CD4-positive, alpha-beta T cell treated with Interleukin-1 beta for 1 hour (primary cell): ENCODE data around the gene GINS2.

Experiments
- DNase-seq, 2 donors: peaks; one replicate each; pipeline ENCODE4 v3.0.0-alpha.2; 2020 to 2022

GINS2 gene

DNA sequence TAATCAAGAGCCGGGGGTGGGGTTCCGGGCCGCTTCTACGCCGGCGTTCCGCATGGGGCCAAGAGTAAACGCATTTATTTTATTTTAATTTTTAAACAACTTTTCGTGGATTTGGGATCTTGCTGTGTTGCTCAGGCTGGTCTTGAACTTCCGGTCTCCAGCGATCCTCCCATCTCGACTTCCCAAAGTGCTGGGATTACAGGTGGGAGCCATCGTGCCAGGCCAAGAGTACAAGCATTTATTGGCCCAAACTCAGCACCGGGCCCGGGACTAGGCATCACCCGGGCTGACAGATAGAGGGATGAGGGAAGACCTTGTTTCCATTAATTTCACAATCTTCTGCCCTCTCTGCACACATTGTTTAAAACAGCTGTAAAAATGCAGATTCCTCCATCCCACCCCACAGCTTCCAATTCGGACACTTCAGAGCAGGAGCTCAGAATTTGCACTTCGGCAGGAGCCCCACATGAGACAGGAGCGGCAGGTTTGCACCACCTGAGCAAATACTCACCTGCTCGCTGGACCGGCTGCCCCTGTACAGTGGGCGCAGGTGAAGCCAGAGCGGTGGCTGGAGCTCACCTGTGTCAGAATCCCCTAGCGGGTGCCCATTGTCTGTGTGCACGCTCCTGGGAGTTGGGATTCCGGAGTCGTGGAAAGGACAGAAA lies 663 bp upstream of the GINS2 start:
- DNase-seq: no peak

DNA sequence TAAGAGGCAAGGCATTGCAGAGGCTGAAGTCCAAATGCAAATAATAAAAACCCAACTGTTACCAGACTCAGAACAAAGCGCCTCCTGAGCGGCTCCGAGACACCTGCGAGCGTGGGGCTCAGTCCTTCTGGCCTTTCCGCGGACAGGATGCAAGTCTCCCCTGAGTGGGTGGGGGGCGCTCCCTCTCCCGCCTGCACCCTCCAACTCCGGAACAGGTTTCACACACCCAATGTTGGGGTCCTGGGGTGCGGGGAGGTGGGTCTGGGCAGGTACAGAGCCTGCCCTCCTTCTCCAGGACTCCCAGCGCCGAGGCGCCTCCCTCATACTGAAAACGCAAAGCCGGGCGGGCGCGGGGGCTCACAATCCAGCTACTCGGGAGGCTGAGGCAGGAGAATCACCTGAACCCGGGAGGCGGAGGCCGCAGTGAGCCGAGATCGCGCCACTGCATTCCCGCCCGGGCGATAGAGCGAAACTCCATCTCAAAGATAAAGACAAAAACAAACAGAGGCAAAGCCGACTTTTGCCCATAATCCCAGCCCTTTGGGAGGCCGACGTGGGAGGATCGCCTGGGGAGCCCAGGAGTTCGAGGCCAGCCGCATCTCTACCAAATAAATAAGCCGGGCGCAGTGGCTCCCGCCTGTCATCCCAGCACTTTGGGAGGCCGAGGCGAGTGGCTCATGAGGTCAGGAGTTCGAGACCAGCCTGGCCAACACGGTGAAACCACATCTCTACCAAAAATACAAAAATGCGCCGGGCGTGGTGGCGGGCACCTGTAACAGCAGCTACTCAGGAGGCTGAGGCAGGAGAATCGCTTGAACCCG lies 893 bp downstream of the GINS2 start:
- DNase-seq: no peak

DNA sequence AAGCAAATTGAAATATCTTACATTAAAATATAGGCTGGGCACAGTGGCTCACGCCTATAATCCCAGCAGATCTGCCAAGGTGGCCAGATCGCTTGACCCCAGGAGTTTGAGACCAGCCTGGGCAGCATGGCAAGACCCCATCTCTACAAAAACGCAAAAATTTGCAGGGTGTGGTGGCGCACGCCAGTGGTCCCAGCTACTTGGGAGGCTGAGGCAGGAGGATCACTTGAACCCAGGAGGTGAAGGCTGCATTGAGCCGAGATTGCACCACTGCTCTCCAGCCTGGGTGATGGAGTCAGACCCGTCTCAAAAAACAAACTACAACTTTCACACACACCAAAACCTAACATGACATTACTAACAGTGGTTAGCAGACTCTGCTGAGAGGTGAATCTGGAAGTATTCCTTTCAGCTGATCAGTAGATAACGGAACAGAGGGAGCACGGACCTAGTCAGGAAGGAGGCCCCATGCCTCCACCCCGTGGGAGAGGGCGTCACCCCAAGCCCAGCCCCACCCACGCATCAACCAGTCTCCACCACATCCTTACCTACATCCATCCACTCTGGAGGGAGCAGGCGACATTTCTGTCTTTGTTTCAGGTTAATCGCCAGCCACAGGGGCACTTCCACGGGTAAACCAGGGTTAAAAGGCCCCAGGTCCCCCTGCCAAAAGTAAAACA lies 1.7 kb downstream of the GINS2 start:
- DNase-seq: peak in 1 of 2 donors; percentile 9

- no peak for DNase-seq
Measured at GRCh38 chr16:85685251-85685650, 3.5 kb downstream of the GINS2 start.

GRCh38 chr16:85683363-85683762 lies 5.4 kb downstream of the GINS2 start:
- DNase-seq: no peak

DNA sequence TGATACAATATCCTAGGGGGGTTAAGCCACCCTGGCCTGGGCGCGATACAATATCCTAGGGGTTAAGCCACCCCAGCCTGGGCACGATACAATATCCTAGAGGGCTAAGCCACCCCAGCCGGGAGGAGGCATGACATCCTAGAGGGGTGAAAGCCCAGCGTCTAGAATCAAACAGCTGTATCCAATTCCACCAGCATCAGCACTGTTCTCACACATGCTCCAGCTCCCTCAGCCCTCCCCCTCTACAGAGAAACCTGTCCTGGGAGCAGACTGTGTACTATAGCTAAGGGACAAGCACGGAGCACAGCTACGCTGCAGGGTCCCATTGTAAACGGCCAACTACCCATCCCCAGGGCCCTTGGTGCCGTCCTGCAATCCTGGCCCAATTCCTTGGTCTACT lies 6.2 kb downstream of the GINS2 start:
- no peak for DNase-seq

- no peak for DNase-seq
Measured at GRCh38 chr16:85681255-85681654, 7.5 kb downstream of the GINS2 start.

DNA sequence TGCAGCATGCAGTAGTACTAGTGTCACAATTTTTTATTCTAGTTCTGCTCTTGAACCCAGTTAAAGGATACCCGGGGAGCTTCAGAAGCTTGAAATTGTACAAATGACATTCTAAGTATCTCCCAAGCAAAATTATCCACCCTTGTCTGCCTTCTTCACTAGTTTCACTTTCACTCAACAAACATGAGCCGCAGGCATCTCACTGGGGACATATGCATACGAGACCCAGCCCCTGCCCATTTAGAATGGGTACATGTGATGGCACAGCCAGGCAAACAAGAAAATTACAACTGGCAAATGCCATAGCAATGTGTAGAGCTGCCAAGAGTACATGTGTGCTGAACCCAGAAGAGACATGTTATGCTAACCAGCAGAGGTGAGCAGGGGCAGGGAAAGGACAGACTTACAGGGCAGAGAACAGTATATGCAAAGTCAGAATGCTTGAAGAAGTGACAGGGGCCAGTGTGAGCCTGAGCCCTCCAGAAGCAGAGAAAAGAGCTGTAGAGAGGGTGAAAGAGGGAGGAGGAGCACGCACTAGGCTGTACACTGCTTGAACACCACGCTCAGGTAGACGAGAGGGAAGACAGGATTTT lies 8.3 kb downstream of the GINS2 start:
- no peak for DNase-seq

DNA sequence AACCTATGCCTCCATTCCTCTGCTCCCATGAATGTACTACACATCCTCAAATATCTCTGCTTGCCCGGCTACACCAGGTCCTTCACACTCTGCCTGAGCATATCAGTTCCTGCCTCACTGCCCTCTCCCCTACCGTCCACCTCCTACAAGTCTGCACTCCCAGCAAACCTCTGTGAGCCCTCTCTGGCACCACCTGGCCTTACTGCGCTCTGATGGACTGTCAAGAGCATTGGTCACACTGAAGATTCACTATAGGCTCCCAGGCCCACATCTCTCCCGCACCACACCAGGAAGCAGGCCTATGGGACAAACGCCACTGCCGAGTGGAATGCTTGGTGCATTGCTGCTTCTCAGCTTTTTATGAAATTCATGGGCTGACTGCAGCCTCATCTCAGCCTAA lies 8.9 kb downstream of the GINS2 start:
- DNase-seq: no peak

GRCh38 chr16:85678821-85679220 lies 9.9 kb downstream of the GINS2 start:
- DNase-seq: no peak

DNA sequence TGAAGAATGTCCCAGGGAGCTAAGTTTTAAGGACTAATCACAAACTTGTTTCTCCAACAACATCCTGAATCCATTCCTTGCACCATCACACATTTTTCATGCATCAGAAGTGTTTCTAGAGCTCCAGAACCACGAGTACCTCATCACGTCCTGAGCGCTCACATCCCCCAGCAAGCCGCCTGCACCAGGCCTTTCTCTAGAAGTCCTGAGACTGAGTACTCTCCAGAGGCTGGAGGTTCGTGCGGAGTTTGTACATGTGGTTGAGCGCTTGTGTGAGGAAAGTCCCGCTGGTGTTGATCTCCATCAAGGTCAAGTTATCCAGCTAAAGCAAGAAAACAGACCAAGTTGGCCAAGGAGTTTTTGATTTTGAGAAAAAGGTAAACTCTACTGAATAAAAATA lies 10.7 kb downstream of the GINS2 start:
- DNase-seq: no peak

DNA sequence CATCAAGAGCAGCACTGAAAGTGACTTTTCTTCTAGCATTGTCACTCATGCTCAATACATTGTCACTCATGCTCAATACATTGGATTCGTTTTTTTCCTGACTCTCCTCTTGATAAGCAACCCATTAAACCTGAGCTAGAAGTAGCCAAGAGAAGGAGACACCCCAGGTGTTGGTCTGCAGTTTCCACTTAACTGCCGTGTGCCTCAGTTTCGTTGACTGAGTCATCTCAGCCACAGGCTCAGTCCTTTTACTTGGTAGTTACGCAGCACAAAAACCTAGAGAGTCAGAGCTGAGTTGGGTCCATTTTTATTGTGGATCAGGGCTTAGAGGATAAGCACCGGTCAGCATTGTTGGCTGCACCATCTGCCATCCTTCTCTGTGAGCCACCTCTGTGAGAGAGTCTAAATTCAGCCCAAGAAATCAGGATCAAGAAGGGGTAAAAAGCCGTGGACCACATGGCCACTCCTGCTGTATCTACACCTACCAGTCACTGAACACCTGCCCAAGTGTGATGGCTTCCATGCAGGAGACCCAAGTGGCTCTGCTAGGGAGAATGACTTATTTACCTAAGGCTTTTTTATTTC lies 11.3 kb downstream of the GINS2 start:
- no peak for DNase-seq

GRCh38 chr16:85676466-85676865 lies 12.3 kb downstream of the GINS2 start:
- DNase-seq: no peak

DNA sequence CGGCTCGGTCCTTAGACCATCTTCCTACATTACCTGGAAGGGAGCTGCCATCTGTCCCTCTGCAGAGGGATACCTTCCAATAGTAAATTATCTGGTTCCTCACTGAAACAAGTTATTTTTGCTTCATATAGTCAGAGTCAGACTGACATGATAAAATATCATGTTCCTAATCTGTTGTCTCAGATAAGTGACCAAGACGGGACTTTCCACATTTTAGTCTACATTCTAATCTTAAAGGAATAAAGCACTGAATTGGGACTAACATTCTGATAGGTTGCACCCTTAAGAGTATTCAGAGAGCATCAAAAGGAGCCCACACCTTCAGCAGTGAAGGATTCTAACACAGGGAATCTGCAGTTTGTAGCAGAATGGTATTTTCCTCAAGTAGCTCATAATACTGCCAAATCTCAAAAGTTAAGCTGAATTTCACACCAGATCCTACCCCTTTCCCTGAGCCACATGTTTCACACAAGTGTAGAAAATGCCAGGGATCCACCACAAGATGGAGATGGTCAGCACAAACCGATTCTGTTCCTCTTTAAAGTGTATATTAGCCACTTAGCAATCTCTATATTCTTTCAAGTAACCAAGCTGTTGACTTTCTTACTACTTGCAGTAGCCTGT lies 13.4 kb downstream of the GINS2 start:
- DNase-seq: no peak

DNA sequence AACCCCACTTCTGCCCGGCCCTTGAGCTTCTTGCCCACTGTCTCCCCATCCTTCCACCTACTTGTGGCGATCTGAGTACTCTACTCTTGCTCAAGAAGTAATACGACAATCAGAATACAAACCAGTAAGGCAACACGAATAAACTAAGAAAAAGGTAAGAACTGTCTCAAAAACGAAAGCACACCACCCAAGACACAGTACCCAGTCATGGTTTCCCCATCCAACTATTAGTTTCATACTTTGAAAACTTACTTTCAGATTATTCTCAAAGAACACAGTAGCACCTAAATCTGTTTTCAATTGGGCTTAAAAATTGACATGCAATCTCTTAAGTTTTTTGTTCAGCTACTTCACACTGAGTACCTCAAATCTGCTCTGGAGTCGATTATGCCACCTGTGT lies 13.9 kb downstream of the GINS2 start:
- no peak for DNase-seq

DNA sequence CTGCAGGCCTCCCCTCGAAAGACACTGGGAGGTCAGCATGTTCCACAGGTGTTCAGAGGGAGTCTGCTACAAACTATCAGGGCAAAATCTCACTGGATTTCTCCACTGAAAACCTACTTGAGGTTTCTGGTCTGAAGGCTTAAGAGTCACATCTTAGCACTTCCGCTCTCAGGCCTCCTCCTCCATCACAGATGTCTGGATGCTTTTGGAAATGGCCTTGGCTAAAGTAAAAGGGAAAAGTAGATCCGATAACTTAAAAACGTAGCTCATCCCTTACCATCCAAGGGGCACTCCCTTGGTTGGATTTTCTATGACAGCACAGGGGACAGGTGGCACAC lies 14.4 kb downstream of the GINS2 start:
- DNase-seq: no peak

GRCh38 chr16:85673529-85674417 lies 15.0 kb downstream of the GINS2 start:
- no peak for DNase-seq

GRCh38 chr16:85670840-85671239 lies 17.9 kb downstream of the GINS2 start:
- DNase-seq: no peak

DNA sequence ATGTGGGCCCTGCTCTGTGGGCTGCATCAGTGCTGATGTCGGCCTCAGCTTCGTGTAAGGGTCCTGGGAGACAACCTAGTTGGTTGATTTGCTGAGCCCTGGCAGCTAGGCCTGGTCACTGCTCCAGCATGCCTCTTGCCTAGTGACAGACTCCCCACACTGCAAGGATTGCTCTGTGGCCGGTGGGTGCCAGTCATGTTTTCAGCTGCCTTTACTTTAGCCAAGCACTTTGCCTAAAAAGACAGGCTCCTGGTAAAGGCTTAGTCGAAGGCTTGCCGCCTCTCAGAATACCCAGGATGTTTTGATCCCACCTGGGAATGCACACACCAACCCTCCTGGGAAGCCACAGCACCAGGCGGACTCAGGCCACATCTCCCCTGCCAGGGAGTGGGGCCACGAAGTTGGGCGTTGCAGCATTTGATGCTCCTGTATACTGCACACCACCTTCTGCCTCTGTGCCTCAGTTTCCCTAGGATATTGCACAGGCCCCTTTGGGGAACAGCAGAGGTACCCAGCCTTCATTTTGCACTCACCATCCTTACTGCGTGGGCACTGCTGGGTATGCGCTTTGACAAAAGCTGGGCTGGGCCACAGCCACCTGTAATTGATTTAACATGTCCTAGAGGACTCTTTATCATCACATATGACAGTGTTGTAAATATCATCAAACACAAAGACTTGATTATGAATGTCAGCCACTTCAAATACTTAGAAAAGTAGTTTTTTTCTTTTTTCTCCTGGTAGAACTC lies 19.9 kb downstream of the GINS2 start:
- no peak for DNase-seq

DNA sequence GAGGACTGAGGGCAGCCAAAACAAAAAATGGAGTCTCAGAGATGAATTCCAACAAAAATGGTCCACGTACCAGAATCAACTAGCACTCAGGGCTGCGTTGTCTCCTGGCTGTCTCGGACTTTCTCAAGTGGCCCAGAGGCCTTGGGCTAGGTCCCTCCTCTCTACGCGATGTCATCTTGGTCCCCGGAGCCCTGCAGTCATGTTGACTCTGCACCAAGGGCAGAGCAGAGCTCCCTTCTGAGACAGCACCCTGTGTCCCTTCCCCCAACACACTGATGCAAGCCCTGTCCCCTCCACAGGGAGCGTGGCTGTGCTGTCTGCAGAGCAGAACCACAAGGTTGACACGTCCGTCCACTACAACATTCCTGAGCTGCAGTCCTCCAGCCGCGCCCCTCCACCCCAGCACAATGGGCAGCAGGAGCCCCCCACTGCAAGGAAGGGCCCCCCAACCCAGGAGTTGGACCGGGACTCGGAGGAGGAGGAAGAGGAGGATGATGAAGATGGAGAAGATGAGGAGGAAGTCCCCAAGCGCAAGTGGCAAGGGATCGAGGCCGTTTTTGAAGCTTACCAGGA lies 20.8 kb downstream of the GINS2 start:
- DNase-seq: no peak

GRCh38 chr16:85667261-85667660 lies 21.5 kb downstream of the GINS2 start:
- DNase-seq: no peak
